Right lobe of liver (tissue), 4 donors: ENCODE measurements around the gene GPM6B.
"Not testable (repeated sequence)": the region's sequence is repeated elsewhere in the genome, so short reads cannot be mapped to it uniquely, and the experiment has no call there.

Experiments
- POLR2A ChIP-seq: fragments of 450-650 bp; IDR thresholded peaks from one replicate; pipeline ENCODE4 v1.6.1; 2017; ENCODE audit warnings: antibody characterized with exemption, mild to moderate bottlenecking
- TF ChIP-seq, protein P1 (sequence below), 4 donors: fragments of 200-600 bp in 3 of 4; fragments of 450-650 bp in 1 of 4; IDR thresholded peaks; one replicate each; pipeline versions ENCODE4 v1.5.1 to v1.8.0; 2016 to 2022; ENCODE audit warnings: antibody characterized with exemption in 4 of 4, mild to moderate bottlenecking in 2 of 4
- donor health status: DM: no; HTN: no; CAD: no.
- donor health status: DM: no; HTN: no; CAD: no.
- donor health status: DM: no; HTN: yes; CAD: no.

DNA sequence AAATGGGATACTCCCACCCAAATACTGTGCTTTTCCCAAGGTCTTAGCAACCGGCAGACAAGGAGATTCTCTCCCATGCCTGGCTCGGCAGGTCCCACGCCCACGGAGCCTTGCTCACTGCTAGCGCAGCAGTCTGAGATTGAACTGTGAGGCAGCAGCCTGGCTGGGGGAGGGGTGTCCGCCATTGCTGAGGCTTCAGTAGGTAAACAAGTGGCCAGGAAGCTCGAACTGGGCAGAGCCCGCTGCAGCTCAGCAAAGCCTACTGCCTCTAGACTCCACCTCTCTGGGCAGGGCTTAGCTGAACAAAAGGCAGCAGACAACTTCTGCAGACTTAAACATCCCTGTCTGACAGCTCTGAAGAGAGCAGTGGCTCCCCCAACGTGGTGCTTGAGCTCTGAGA lies 92.0 kb downstream of the GPM6B start:
- TF ChIP-seq, protein P1, sequence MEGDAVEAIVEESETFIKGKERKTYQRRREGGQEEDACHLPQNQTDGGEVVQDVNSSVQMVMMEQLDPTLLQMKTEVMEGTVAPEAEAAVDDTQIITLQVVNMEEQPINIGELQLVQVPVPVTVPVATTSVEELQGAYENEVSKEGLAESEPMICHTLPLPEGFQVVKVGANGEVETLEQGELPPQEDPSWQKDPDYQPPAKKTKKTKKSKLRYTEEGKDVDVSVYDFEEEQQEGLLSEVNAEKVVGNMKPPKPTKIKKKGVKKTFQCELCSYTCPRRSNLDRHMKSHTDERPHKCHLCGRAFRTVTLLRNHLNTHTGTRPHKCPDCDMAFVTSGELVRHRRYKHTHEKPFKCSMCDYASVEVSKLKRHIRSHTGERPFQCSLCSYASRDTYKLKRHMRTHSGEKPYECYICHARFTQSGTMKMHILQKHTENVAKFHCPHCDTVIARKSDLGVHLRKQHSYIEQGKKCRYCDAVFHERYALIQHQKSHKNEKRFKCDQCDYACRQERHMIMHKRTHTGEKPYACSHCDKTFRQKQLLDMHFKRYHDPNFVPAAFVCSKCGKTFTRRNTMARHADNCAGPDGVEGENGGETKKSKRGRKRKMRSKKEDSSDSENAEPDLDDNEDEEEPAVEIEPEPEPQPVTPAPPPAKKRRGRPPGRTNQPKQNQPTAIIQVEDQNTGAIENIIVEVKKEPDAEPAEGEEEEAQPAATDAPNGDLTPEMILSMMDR (IDR thresholded peaks at IDR 0.05) = not testable (repeated sequence)
- TF ChIP-seq POLR2A = not testable (repeated sequence)
